Measurements from ENCODE around the gene RNGTT.

DNA sequence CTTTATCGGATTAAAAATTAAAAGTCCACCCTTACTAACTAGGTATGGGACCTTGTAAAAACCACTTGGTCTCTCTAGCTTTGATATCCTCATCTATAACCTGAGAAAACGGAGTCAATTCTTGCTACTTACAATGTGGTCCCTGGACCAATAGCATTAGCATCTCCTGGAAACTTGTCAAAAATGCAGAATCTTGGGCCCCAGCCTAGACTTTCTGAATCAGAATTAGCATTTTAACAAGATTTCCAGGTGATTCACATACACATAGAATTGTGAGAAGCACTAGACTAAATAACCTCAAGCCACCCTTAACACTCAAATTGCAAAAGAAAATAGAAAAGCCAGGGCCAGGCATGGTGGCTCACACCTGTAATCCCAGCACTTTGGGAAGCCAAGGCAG lies 96.6 kb downstream of the RNGTT start:
- TF ChIP-seq, protein P1, sequence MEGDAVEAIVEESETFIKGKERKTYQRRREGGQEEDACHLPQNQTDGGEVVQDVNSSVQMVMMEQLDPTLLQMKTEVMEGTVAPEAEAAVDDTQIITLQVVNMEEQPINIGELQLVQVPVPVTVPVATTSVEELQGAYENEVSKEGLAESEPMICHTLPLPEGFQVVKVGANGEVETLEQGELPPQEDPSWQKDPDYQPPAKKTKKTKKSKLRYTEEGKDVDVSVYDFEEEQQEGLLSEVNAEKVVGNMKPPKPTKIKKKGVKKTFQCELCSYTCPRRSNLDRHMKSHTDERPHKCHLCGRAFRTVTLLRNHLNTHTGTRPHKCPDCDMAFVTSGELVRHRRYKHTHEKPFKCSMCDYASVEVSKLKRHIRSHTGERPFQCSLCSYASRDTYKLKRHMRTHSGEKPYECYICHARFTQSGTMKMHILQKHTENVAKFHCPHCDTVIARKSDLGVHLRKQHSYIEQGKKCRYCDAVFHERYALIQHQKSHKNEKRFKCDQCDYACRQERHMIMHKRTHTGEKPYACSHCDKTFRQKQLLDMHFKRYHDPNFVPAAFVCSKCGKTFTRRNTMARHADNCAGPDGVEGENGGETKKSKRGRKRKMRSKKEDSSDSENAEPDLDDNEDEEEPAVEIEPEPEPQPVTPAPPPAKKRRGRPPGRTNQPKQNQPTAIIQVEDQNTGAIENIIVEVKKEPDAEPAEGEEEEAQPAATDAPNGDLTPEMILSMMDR (IDR thresholded peaks at IDR 0.05), result no peak
- no peak for TF ChIP-seq EP300 (IDR thresholded peaks at IDR 0.05)

All from upper lobe of left lung (tissue), 4 donors.